ENCODE results near the gene SHCBP1. TPM values are rescaled to one million over a fixed set of nuclear protein-coding genes. Genes with fewer than 3 reads are reported as not detected.

Gene SHCBP1
- total and polyA plus RNA-seq, 8 donors, result 5.6 to 18.1 (median 10.8) TPM

DNA sequence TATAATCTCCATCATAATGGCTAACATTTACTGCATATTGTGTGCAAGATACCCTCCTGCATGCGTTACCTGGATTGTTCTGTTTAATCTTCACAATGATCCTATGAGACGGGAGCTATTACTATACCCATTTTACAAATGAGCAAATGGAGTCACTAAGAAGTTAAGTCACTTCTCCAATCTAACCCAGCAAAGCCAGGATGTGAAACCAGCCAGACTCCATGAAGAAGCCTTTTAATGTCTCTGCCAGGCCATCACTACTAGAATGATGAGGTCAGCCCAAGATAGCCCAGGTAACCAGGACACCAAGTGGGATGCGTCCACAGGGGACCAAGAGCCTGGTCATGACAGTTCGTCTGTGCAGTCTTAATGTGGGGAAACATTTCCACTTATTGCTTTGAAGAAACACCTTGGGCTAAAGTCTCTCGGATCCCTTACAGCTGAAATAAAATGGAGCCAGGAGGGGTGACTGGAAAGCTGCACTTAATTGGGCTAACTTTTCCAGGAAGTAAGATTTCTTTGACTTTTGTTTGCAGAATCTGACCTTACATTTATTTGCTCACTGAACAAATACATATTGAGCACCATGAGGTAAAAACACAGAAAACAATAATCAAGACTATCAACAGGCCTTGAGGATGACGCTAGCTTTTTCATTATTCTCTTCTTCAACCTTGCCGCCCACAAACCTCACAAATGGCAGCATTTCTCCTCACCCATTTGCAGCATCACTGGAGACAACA is 926 bp upstream of the SHCBP1 start:
- intact Hi-C loops (cut with DNase I), result no loop called here
- ATAC-seq (no peak), DNase-seq (no peak)
- Histone ChIP-seq H3K36me3 (no peaks in the 10 kb centered on the region), H3K27me3 (no peaks in the 10 kb centered on the region), H3K4me1 (peaks cover 0 to 19% of the 10 kb centered on the region in 2 donors), H3K27ac (no peak overlapping the region), H3K4me3 (no peak overlapping the region), H3K9me3 (no peaks in the 10 kb centered on the region)
- TF ChIP-seq, protein P1, sequence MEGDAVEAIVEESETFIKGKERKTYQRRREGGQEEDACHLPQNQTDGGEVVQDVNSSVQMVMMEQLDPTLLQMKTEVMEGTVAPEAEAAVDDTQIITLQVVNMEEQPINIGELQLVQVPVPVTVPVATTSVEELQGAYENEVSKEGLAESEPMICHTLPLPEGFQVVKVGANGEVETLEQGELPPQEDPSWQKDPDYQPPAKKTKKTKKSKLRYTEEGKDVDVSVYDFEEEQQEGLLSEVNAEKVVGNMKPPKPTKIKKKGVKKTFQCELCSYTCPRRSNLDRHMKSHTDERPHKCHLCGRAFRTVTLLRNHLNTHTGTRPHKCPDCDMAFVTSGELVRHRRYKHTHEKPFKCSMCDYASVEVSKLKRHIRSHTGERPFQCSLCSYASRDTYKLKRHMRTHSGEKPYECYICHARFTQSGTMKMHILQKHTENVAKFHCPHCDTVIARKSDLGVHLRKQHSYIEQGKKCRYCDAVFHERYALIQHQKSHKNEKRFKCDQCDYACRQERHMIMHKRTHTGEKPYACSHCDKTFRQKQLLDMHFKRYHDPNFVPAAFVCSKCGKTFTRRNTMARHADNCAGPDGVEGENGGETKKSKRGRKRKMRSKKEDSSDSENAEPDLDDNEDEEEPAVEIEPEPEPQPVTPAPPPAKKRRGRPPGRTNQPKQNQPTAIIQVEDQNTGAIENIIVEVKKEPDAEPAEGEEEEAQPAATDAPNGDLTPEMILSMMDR (IDR thresholded peaks at IDR 0.05), result no peak

GRCh38 chr16:46620266-46621005 is 743 bp downstream of the SHCBP1 start:
- peak in 1 of 4 donors; percentile 45 for DNase-seq

GRCh38 chr16:46618516-46618915 is 2.7 kb downstream of the SHCBP1 start:
- intact Hi-C loops (cut with DNase I), result no loop called here
- DNase-seq, result no peak
- H3K4me3 ChIP-seq, result no peak overlapping the region
- no peaks in the 10 kb centered on the region for H3K27me3 ChIP-seq
- no peaks in the 10 kb centered on the region for H3K36me3 ChIP-seq
- H3K27ac ChIP-seq, result no peak overlapping the region
- TF ChIP-seq, protein P1 (IDR thresholded peaks at IDR 0.05), result no peak
- no peak for ATAC-seq
- no peaks in the 10 kb centered on the region for H3K9me3 ChIP-seq
- H3K4me1 ChIP-seq, result peaks cover 0 to 19% of the 10 kb centered on the region in 2 donors

More at GRCh38 chr16:46620266-46621005, 743 bp downstream of the SHCBP1 start:
- Histone ChIP-seq H3K4me3 (peak overlapping the region; percentile 53 to 58), H3K4me1 (peaks cover 0 to 19% of the 10 kb centered on the region in 2 donors), H3K27me3 (no peaks in the 10 kb centered on the region), H3K36me3 (no peaks in the 10 kb centered on the region), H3K9me3 (no peaks in the 10 kb centered on the region), H3K27ac (peak overlapping the region in 1 of 2 donors; percentile 53)
- TF ChIP-seq, protein P1 (IDR thresholded peaks at IDR 0.05), result no peak
- peak; percentile 2 for ATAC-seq
- intact Hi-C loops (cut with DNase I), result no loop called here

GRCh38 chr16:46614006-46614405 is 7.2 kb downstream of the SHCBP1 start:
- H3K27me3 ChIP-seq, result no peaks in the 10 kb centered on the region
- no peaks in the 10 kb centered on the region for H3K9me3 ChIP-seq
- no peak overlapping the region for H3K4me3 ChIP-seq
- DNase-seq (peak in 1 of 4 donors; percentile 45), ATAC-seq (no peak)
- H3K4me1 ChIP-seq, result peaks cover 0 to 3% of the 10 kb centered on the region in 2 donors
- TF ChIP-seq, protein P1 (IDR thresholded peaks at IDR 0.05), result no peak
- H3K36me3 ChIP-seq, result no peaks in the 10 kb centered on the region
- H3K27ac ChIP-seq, result no peak overlapping the region
- intact Hi-C loops (cut with DNase I), result no loop called here

GRCh38 chr16:46613352-46613751 is 7.8 kb downstream of the SHCBP1 start:
- no peaks in the 10 kb centered on the region for H3K27me3 ChIP-seq
- no peaks in the 10 kb centered on the region for H3K9me3 ChIP-seq
- TF ChIP-seq, protein P1 (IDR thresholded peaks at IDR 0.05), result no peak
- intact Hi-C loops (cut with DNase I), result no loop called here
- H3K36me3 ChIP-seq, result no peaks in the 10 kb centered on the region
- H3K4me3 ChIP-seq, result no peak overlapping the region
- peaks cover 0 to 3% of the 10 kb centered on the region in 2 donors for H3K4me1 ChIP-seq
- no peak overlapping the region for H3K27ac ChIP-seq
- DNase-seq, result no peak
- ATAC-seq, result peak; percentile 21
